Stimulated activated CD4-positive, alpha-beta T cell treated with anti-CD3 and anti-CD28 coated beads, Interleukin-4, amount 100 ng/mL, for 48 hours (primary cell): Measurements from ENCODE around the gene GTF3C6.
"Not testable (repeated sequence)": the region's sequence is repeated elsewhere in the genome, so short reads cannot be mapped to it uniquely, and the experiment has no call there.

Experiments used
- DNase-seq, 2 donors: peaks; one replicate each; pipeline ENCODE4 v3.0.0-alpha.2; 2020; ENCODE audit warnings: low read depth in 2 of 2

Gene GTF3C6

GRCh38 chr6:110958329-110959192 lies at the start of gene GTF3C6:
GTF3C6 (plus strand) TSS chr6:110958706; CDS start chr6:110958770, 64 bp downstream.
- DNase-seq = peak; percentile 86 to 90

- no peak for DNase-seq
Observed at GRCh38 chr6:110930781-110931180, 27.7 kb upstream of the GTF3C6 start.

- no peak for DNase-seq
Observed at GRCh38 chr6:110933912-110934311, 24.6 kb upstream of the GTF3C6 start.

- DNase-seq = no peak
Observed at GRCh38 chr6:110934381-110934898, 24.1 kb upstream of the GTF3C6 start.

GRCh38 chr6:110935171-110935570 lies 23.3 kb upstream of the GTF3C6 start:
- DNase-seq = no peak

GRCh38 chr6:110938171-110938570 lies 20.3 kb upstream of the GTF3C6 start:
- no peak for DNase-seq

- no peak for DNase-seq
Observed at GRCh38 chr6:110939429-110940200, 18.9 kb upstream of the GTF3C6 start.

GRCh38 chr6:110944681-110945151 lies 13.8 kb upstream of the GTF3C6 start:
- peak; percentile 15 to 25 for DNase-seq

GRCh38 chr6:110946498-110946897 lies 12.0 kb upstream of the GTF3C6 start:
- no peak for DNase-seq

GRCh38 chr6:110949679-110950285 lies 8.7 kb upstream of the GTF3C6 start:
- DNase-seq = no peak

GRCh38 chr6:110950440-110950839 lies 8.1 kb upstream of the GTF3C6 start:
- DNase-seq = no peak

GRCh38 chr6:110951008-110951407 lies 7.5 kb upstream of the GTF3C6 start:
- no peak for DNase-seq

- DNase-seq = no peak
Observed at GRCh38 chr6:110951986-110952794, 6.3 kb upstream of the GTF3C6 start.

GRCh38 chr6:110953633-110954303 lies 4.7 kb upstream of the GTF3C6 start:
- DNase-seq = no peak

GRCh38 chr6:110960014-110960390 lies 1.5 kb downstream of the GTF3C6 start:
- DNase-seq = no peak

GRCh38 chr6:110962636-110963035 lies 4.1 kb downstream of the GTF3C6 start:
- DNase-seq = not testable (repeated sequence)

GRCh38 chr6:110965629-110966229 lies 7.2 kb downstream of the GTF3C6 start:
- no peak for DNase-seq

GRCh38 chr6:110968661-110969060 lies 10.2 kb downstream of the GTF3C6 start:
- not testable (repeated sequence) for DNase-seq

GRCh38 chr6:110971468-110971867 lies 13.0 kb downstream of the GTF3C6 start:
- no peak for DNase-seq

- DNase-seq = no peak
Observed at GRCh38 chr6:110976575-110976974, 18.1 kb downstream of the GTF3C6 start.
